ENCODE measurements around the gene VAV1. TPM values are rescaled to one million over a fixed set of nuclear protein-coding genes. Genes with fewer than 3 reads are reported as not detected.

The VAV1 gene
- total and polyA plus RNA-seq, 9 of the 15 experiments (the other 6 are each of a cell fraction or from before 2014, with no cell fraction given), result 0.46 to 20.1 (median 11.1) TPM

GRCh38 chr19:6736169-6736916, 36.2 kb upstream of the VAV1 start (continued):
- TF ChIP-seq ZNF639 (CRISPR knock-in tag; conservative IDR thresholded peaks at IDR 0.05 in 1 of 2, IDR thresholded peaks at IDR 0.05 in 1 of 2) (no peak), ZC3H11A (IDR thresholded peaks at IDR 0.05; ENCODE audit: low read depth, low read length) (no peak), MYBL2 (IDR thresholded peaks at IDR 0.05; ENCODE audit: low read depth) (no peak), MYBL2 (CRISPR knock-in tag; IDR thresholded peaks at IDR 0.05; ENCODE audit: borderline replicate concordance) (no peak), TGIF2 (CRISPR knock-in tag; IDR thresholded peaks at IDR 0.05) (no peak), DPF2 (IDR thresholded peaks at IDR 0.05) (peak; percentile 26; the same call in 1 of the 2 replicates), NCOR1 (IDR thresholded peaks at IDR 0.05) (no peak), HMG20A (CRISPR knock-in tag; conservative IDR thresholded peaks at IDR 0.05) (no peak), YBX1 (IDR thresholded peaks at IDR 0.05) (no peak), RBM25 (IDR thresholded peaks at IDR 0.05; ENCODE audit: low read depth, low read length, severe bottlenecking) (no peak), ZNF79 (CRISPR knock-in tag; IDR thresholded peaks at IDR 0.05; ENCODE audit: low read depth) (no peak), XRCC3 (IDR thresholded peaks at IDR 0.05) (no peak), ZNF175 (CRISPR knock-in tag; IDR thresholded peaks at IDR 0.05; ENCODE audit: low read depth) (no peak), PHB (CRISPR knock-in tag; IDR thresholded peaks at IDR 0.05) (no peak), NFRKB (IDR thresholded peaks at IDR 0.05; ENCODE audit: low read depth) (no peak), FOS (IDR thresholded peaks at IDR 0.05; ENCODE audit: extremely low read depth, insufficient read length) (no peak), ZNF165 (CRISPR knock-in tag; IDR thresholded peaks at IDR 0.05; ENCODE audit: borderline replicate concordance) (no peak), ZNF384 (IDR thresholded peaks at IDR 0.05; ENCODE audit: low read depth, low read length) (0 out of 2 replicates have a peak, but pooled peaks have one; percentile 15), ATF4 (CRISPR knock-in tag; IDR thresholded peaks at IDR 0.05) (no peak), MAFK (IDR thresholded peaks at IDR 0.05; ENCODE audit: low read length) (no peak), ZNF197 (CRISPR knock-in tag; IDR thresholded peaks at IDR 0.05; ENCODE audit: low read depth) (no peak), THRB (CRISPR knock-in tag; conservative IDR thresholded peaks at IDR 0.05) (no peak), EGR1 (conservative IDR thresholded peaks at IDR 0.05) (no peak)

All from K562 (cell line).